SK-N-SH treated with all-trans-retinoic acid at 6 μM for 48 hours (cell line): ENCODE measurements around the gene MYPN.

Source experiments
- BACH2 ChIP-seq: fragments of 250-450 bp; sonication (Bioruptor Pico); IDR thresholded peaks from 2 replicates; pipeline ENCODE4 v1.9.0; 2021; ENCODE audit warnings: mild to moderate bottlenecking, borderline replicate concordance
- CSDC2 ChIP-seq: fragments of 250-450 bp; sonication (Bioruptor Pico); IDR thresholded peaks from 2 replicates; pipeline ENCODE4 v1.5.0; 2020; ENCODE audit warnings: mild to moderate bottlenecking, moderate library complexity
- GLIS3 ChIP-seq: fragments of 250-450 bp; sonication (Bioruptor Pico); IDR thresholded peaks from 2 replicates; pipeline ENCODE4 v1.5.0; 2020; ENCODE audit warnings: mild to moderate bottlenecking, moderate library complexity
- PATZ1 ChIP-seq: fragments of 250-450 bp; sonication (Bioruptor Pico); IDR thresholded peaks from 2 replicates; pipeline ENCODE4 v1.8.0; 2020; ENCODE audit warnings: mild to moderate bottlenecking, moderate library complexity, borderline replicate concordance
- TOX ChIP-seq: fragments of 250-450 bp; sonication (Bioruptor Pico); IDR thresholded peaks from 2 replicates; pipeline ENCODE4 v1.8.0; 2021; ENCODE audit warnings: mild to moderate bottlenecking, moderate library complexity, borderline replicate concordance
- ZFP3 ChIP-seq: fragments of 250-450 bp; sonication (Bioruptor Pico); IDR thresholded peaks from 2 replicates; pipeline ENCODE4 v1.5.0; 2020; ENCODE audit warnings: mild to moderate bottlenecking, moderate library complexity
- ZFP30 ChIP-seq: fragments of 450-650 bp; formaldehyde crosslinking; IDR thresholded peaks from 2 replicates; pipeline ENCODE4 v1.5.0; 2022; ENCODE audit warnings: mild to moderate bottlenecking, moderate library complexity
- ZNF565 ChIP-seq: fragments of 450-650 bp; formaldehyde crosslinking; conservative IDR thresholded peaks from 2 replicates; pipeline ENCODE4 v1.5.0; 2020; ENCODE audit warnings: low read depth, mild to moderate bottlenecking, moderate library complexity
- ZNF70 ChIP-seq: fragments of 450-650 bp; formaldehyde crosslinking; IDR thresholded peaks from 2 replicates; pipeline ENCODE4 v1.5.0; 2020; ENCODE audit warnings: mild to moderate bottlenecking, moderate library complexity
- TF ChIP-seq, protein P1 (sequence below): fragments of 250-450 bp; sonication (Bioruptor Pico); IDR thresholded peaks from 2 replicates; pipeline ENCODE4 v1.5.1; 2020; ENCODE audit warnings: low read depth, mild to moderate bottlenecking, moderate library complexity

DNA sequence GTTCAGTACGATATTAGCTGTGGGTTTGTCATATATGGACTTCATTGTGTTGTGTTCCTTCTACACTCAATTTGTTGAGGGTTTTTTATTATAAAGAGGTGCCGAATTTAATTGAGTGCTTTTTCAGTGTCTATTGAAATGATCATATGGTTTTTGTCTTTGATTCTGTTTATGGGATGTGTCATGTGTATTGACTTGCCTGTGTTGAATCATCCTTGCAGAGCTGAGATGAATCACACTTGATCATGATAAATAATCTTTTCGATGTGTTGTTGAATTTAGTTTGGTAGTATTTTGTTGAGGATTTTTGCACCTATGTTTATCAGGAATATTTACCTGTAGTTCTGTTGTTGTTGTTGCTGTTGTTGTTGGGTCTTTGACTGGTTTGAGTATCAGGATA lies 82.8 kb downstream of the MYPN start:
- no peak for TF ChIP-seq ZNF70 (CRISPR knock-in tag)
- no peak for TF ChIP-seq GLIS3 (CRISPR knock-in tag)
- TF ChIP-seq PATZ1 (CRISPR knock-in tag), result no peak
- TF ChIP-seq ZFP3 (CRISPR knock-in tag), result no peak
- no peak for TF ChIP-seq BACH2 (CRISPR knock-in tag)
- TF ChIP-seq, protein P1, sequence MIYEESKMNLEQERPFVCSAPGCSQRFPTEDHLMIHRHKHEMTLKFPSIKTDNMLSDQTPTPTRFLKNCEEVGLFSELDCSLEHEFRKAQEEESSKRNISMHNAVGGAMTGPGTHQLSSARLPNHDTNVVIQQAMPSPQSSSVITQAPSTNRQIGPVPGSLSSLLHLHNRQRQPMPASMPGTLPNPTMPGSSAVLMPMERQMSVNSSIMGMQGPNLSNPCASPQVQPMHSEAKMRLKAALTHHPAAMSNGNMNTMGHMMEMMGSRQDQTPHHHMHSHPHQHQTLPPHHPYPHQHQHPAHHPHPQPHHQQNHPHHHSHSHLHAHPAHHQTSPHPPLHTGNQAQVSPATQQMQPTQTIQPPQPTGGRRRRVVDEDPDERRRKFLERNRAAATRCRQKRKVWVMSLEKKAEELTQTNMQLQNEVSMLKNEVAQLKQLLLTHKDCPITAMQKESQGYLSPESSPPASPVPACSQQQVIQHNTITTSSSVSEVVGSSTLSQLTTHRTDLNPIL (CRISPR knock-in tag), result no peak
- TF ChIP-seq CSDC2, result no peak
- no peak for TF ChIP-seq ZFP30 (CRISPR knock-in tag)
- no peak for TF ChIP-seq TOX (CRISPR knock-in tag)
- no peak for TF ChIP-seq ZNF565 (CRISPR knock-in tag)
